ENCODE results near the gene CPED1.

Gene CPED1

GRCh38 chr7:121126801-121127534 lies 138.5 kb downstream of the CPED1 start:
- peak; percentile 79 for TF ChIP-seq CTCF (conservative IDR thresholded peaks at IDR 0.05)
- no peak overlapping the region for H3K27ac ChIP-seq

- TF ChIP-seq CTCF (conservative IDR thresholded peaks at IDR 0.05) = no peak
- H3K27ac ChIP-seq = no peak overlapping the region
Measured at GRCh38 chr7:121132940-121133339, 144.4 kb downstream of the CPED1 start.

- TF ChIP-seq CTCF (conservative IDR thresholded peaks at IDR 0.05) = no peak
Measured at GRCh38 chr7:121133444-121133843, 144.9 kb downstream of the CPED1 start.

GRCh38 chr7:121137580-121137979 lies 149.1 kb downstream of the CPED1 start:
- TF ChIP-seq CTCF (conservative IDR thresholded peaks at IDR 0.05) = no peak
- H3K27ac ChIP-seq = no peak overlapping the region

More at GRCh38 chr7:121133444-121133843, 144.9 kb downstream of the CPED1 start:
- no peak overlapping the region for H3K27ac ChIP-seq

- H3K27ac ChIP-seq = no peak overlapping the region
- TF ChIP-seq CTCF (conservative IDR thresholded peaks at IDR 0.05) = no peak
Measured at GRCh38 chr7:121138262-121138933, 149.9 kb downstream of the CPED1 start.

- TF ChIP-seq CTCF (conservative IDR thresholded peaks at IDR 0.05) = no peak
- H3K27ac ChIP-seq = no peak overlapping the region
Measured at GRCh38 chr7:121139427-121139826, 150.9 kb downstream of the CPED1 start.

- H3K27ac ChIP-seq = no peak overlapping the region
- TF ChIP-seq CTCF (conservative IDR thresholded peaks at IDR 0.05) = no peak
Measured at GRCh38 chr7:121140790-121141189, 152.3 kb downstream of the CPED1 start.
